IPS DF 6.9 (cell line): ENCODE data around the gene FAM200C.

Source experiments
- DNase-seq: peaks from one replicate; pipeline ENCODE4 v3.0.0-alpha.2; 2013; ENCODE audit warnings: low read depth, low spot score
- H3K27ac ChIP-seq: one replicate; pipeline ENCODE4 v1.5.1; 2013; ENCODE audit warnings: low read length, control low read depth
- H3K27me3 ChIP-seq: 2 replicates; pipeline ENCODE4 v1.6.1; 2013; ENCODE audit warnings: mild to moderate bottlenecking, low read length; ENCODE audit not compliant: control insufficient read depth, insufficient read depth
- H3K36me3 ChIP-seq: 2 replicates; pipeline ENCODE4 v1.6.1; 2013; ENCODE audit warnings: low read length; ENCODE audit not compliant: control insufficient read depth, insufficient read depth
- H3K4me1 ChIP-seq: 2 replicates; pipeline ENCODE4 v1.6.1; 2013; ENCODE audit warnings: low read length; ENCODE audit not compliant: control insufficient read depth, insufficient read depth
- H3K4me3 ChIP-seq: 2 replicates; pipeline ENCODE4 v1.5.1; 2013; ENCODE audit warnings: mild to moderate bottlenecking, low read length
- H3K9me3 ChIP-seq: 2 replicates; pipeline ENCODE4 v1.6.1; 2013; ENCODE audit warnings: low read length, inconsistent platforms; ENCODE audit not compliant: control insufficient read depth, insufficient read depth
- WGBS: extraction: QIAGEN DNeasy Blood & Tissue Kit; methylation state at CpG from one replicate; pipeline ENCODE4 v1.1.7; 2013; ENCODE audit warnings: mixed read lengths, missing lambda C conversion rate; ENCODE audit not compliant: insufficient read length, insufficient coverage; 5-methylcytosine and 5-hydroxymethylcytosine counted together

FAM200C gene

GRCh38 chr5:160382346-160382745 lies 17.5 kb downstream of the FAM200C start:
- no peak for DNase-seq
- H3K27ac ChIP-seq, result no peak overlapping the region
- H3K9me3 ChIP-seq, result no peaks in the 10 kb centered on the region
- no peaks in the 10 kb centered on the region for H3K27me3 ChIP-seq
- no peaks in the 10 kb centered on the region for H3K36me3 ChIP-seq
- no peak overlapping the region for H3K4me3 ChIP-seq
- no CpG with 5 or more reads among the region's 3 CpGs for WGBS
- no peaks in the 10 kb centered on the region for H3K4me1 ChIP-seq

- Histone ChIP-seq H3K36me3 (no peaks in the 10 kb centered on the region), H3K9me3 (no peaks in the 10 kb centered on the region), H3K27me3 (no peaks in the 10 kb centered on the region), H3K27ac (no peak overlapping the region), H3K4me1 (no peaks in the 10 kb centered on the region), H3K4me3 (no peak overlapping the region)
- DNase-seq, result no peak
- no CpG with 5 or more reads among the region's 2 CpGs for WGBS
Observed at GRCh38 chr5:160380041-160380440, 19.8 kb downstream of the FAM200C start.

DNA sequence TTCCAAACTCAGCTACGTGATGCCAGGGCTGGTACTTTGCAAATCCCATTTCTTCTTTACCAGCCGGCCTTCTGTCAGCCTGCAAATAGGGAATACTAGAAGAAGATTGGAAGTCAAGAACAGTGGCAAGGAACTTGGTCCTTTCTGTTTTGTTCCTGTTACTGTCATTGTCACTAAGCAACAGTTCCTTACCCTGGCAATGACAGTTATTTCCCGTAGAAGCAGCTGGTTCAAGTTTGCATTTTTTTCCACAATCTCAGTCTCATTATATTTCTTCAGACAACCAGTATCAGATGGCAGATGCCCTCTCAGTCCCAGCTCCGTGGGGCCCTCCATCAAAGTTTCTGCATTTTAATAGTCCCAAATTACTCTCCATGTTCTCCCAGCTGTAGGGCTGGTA lies 20.3 kb downstream of the FAM200C start:
- no peaks in the 10 kb centered on the region for H3K27me3 ChIP-seq
- no peak for DNase-seq
- no peaks in the 10 kb centered on the region for H3K4me1 ChIP-seq
- H3K4me3 ChIP-seq, result no peak overlapping the region
- H3K9me3 ChIP-seq, result no peaks in the 10 kb centered on the region
- no peak overlapping the region for H3K27ac ChIP-seq
- H3K36me3 ChIP-seq, result no peaks in the 10 kb centered on the region
- WGBS, result no CpG with 5 or more reads among the region's 4 CpGs

- no peaks in the 10 kb centered on the region for H3K9me3 ChIP-seq
- no peak overlapping the region for H3K4me3 ChIP-seq
- DNase-seq, result no peak
- H3K27me3 ChIP-seq, result no peaks in the 10 kb centered on the region
- WGBS, result no CpG with 5 or more reads among the region's 2 CpGs
- no peak overlapping the region for H3K27ac ChIP-seq
- no peaks in the 10 kb centered on the region for H3K4me1 ChIP-seq
- no peaks in the 10 kb centered on the region for H3K36me3 ChIP-seq
Observed at GRCh38 chr5:160378330-160378729, 21.5 kb downstream of the FAM200C start.

GRCh38 chr5:160377651-160378050 lies 22.2 kb downstream of the FAM200C start:
- H3K27me3 ChIP-seq, result no peaks in the 10 kb centered on the region
- no CpG with 5 or more reads among the region's 5 CpGs for WGBS
- no peaks in the 10 kb centered on the region for H3K9me3 ChIP-seq

GRCh38 chr5:160376416-160376815 lies 23.4 kb downstream of the FAM200C start:
- no peak overlapping the region for H3K27ac ChIP-seq
- no peak for DNase-seq
- no peaks in the 10 kb centered on the region for H3K27me3 ChIP-seq
- H3K9me3 ChIP-seq, result no peaks in the 10 kb centered on the region
- no peaks in the 10 kb centered on the region for H3K4me1 ChIP-seq
- no peak overlapping the region for H3K4me3 ChIP-seq
- H3K36me3 ChIP-seq, result no peaks in the 10 kb centered on the region

More at GRCh38 chr5:160377651-160378050, 22.2 kb downstream of the FAM200C start:
- Histone ChIP-seq H3K36me3 (no peaks in the 10 kb centered on the region), H3K4me3 (no peak overlapping the region), H3K4me1 (no peaks in the 10 kb centered on the region), H3K27ac (no peak overlapping the region)
- DNase-seq, result no peak

DNA sequence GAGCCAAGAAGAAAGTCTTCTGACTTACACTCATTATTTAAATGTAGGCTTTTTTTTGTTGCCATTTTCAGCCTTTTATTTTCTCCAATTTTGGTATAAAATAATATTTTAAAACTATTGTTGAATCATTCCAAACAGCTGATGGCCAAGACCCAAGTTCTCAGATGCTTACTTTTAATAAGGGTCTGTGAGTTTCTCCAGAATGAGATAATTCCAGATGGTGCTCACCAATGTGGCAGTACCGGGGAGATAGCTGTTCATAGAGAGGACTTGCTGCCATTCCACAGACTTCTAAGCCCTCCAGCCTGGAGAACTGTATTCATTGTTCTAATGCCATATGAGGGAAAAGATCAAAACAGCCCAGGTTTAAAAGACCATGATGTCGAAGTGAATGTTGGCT lies 24.2 kb downstream of the FAM200C start:
- Histone ChIP-seq H3K4me1 (peaks cover 2% of the 10 kb centered on the region; the same call in 1 of the 2 replicates), H3K27ac (no peak overlapping the region), H3K9me3 (no peaks in the 10 kb centered on the region), H3K4me3 (no peak overlapping the region), H3K36me3 (no peaks in the 10 kb centered on the region), H3K27me3 (peaks cover 2% of the 10 kb centered on the region; the same call in 1 of the 2 replicates)
- no CpG with 5 or more reads among the region's 2 CpGs for WGBS
- no peak for DNase-seq

DNA sequence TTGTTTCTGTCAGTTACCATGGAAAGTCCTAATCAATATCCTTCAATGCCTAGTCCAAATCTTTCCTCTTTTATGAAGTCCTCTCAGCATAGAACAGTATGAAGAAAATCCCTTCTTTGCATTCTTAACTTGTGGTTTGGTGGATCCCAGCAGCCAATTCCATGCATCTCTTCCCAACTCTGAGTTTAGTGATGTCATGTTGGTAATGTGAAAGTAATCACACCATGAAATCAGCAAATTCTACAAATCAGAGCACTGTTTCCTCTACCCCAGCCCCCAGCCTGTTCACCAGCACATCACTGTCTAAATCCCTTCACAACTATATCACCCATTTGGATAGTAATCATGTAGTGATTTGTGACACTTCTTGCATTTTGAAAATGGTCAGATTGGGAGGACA lies 24.7 kb downstream of the FAM200C start:
- Histone ChIP-seq H3K27me3 (peaks cover 4% of the 10 kb centered on the region; the same call in 1 of the 2 replicates), H3K4me3 (no peak overlapping the region), H3K36me3 (no peaks in the 10 kb centered on the region), H3K4me1 (peaks cover 3% of the 10 kb centered on the region; the same call in 1 of the 2 replicates), H3K9me3 (no peaks in the 10 kb centered on the region), H3K27ac (no peak overlapping the region)
- no peak for DNase-seq

DNA sequence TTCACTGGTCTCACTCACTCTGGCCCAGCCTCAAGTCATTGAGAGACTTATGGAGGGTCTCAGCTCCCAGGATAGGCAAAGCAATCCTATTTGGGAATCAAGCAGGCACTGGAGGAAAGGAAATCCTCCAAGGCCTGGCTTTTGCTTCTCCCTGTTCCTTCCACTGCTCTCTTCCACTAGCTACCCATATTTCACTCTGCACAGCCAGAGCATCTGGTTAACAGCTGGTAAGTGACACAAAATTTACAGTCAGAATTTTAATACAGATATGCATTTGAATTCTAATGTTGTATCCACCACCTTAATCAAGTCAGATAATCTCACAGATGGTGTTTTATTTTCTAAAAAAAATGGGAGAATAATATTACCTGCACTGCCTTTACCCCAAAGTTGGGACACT lies 28.6 kb downstream of the FAM200C start:
- peaks cover 3% of the 10 kb centered on the region; the same call in 1 of the 2 replicates for H3K4me1 ChIP-seq
- no peak overlapping the region for H3K27ac ChIP-seq
- DNase-seq, result no peak
- H3K9me3 ChIP-seq, result no peaks in the 10 kb centered on the region
- no peak overlapping the region for H3K4me3 ChIP-seq
- H3K36me3 ChIP-seq, result no peaks in the 10 kb centered on the region
- peaks cover 4% of the 10 kb centered on the region; the same call in 1 of the 2 replicates for H3K27me3 ChIP-seq

DNA sequence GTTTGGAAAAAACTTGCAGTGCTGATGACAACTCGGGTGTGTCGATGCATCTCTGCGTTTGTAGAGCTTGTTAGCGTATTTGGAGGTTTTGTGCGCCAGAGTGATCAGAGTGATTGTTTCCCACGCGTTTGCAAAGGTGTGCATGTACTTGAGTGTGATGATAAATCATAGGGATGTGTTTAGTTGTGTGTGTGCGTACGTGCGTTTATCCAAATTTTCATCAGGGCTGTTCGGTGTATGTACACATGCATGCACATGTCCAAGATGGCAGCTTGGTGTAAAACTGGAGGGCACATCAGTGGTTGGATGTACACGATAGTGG lies 29.2 kb downstream of the FAM200C start:
- no peak for DNase-seq
- Histone ChIP-seq H3K27me3 (peaks cover 4% of the 10 kb centered on the region; the same call in 1 of the 2 replicates), H3K9me3 (no peaks in the 10 kb centered on the region), H3K27ac (no peak overlapping the region), H3K4me3 (peak overlapping the region; percentile 68; the same call in 1 of the 2 replicates), H3K36me3 (no peaks in the 10 kb centered on the region), H3K4me1 (peaks cover 3% of the 10 kb centered on the region; the same call in 1 of the 2 replicates)
- no CpG with 5 or more reads among the region's 12 CpGs for WGBS

DNA sequence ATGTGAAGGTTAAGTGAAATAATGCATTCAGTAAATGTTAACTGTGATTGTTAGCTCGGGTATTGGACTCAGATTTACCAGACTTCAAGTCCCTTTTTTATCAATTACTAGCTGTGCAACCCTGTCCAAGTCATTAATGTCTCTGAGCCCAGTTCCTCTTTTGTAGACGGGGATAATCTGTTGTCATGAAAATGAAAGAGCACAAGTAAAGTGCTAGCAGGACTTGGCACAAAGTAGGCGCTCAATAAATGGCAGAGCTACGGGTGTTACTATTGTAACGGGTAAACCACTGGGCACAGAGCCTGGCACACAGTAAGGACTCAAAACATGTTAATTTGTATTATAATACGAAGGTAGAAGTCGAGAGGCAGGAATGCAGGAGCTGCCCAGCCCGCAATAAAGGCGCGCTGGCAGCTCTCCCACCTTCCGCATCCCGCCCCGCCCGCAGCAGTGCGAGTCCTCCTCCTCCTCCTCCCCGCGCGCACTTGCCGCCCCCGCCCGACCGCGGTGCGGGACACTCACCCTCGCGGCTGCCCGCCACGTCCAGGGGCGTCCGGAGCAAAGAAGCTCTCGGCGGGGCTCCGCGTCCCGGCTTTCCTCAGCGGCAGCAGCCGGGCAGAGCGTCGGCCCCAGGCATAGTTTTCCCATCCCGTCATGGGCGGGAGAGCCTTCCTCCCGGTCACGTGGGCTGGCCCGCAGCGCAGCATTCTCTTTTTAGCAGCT lies 29.7 kb downstream of the FAM200C start, which contains the start of gene C1QTNF2:
Gene C1QTNF2 (minus strand): TSS at position 637 of the 723 bp plus-strand sequence. CDS start 15,615 bp downstream, outside the sequence.
- no CpG with 5 or more reads among the region's 45 CpGs for WGBS
- no peaks in the 10 kb centered on the region for H3K36me3 ChIP-seq
- H3K4me3 ChIP-seq, result peak within 1 kb of the TSS; percentile 68
- DNase-seq, result no peak
- peaks cover 3% of the 10 kb centered on the region; the same call in 1 of the 2 replicates for H3K4me1 ChIP-seq
- no peaks in the 10 kb centered on the region for H3K9me3 ChIP-seq
- H3K27me3 ChIP-seq, result peaks cover 4% of the 10 kb centered on the region; the same call in 1 of the 2 replicates
- H3K27ac ChIP-seq, result no peak within 1 kb of the TSS
